Measurements from ENCODE around the gene PLEKHA4. TPM values are rescaled to one million over a fixed set of nuclear protein-coding genes. Genes with fewer than 3 reads are reported as not detected.

PLEKHA4 gene
- total and polyA plus RNA-seq, 10 of the 15 experiments (the other 5 are each of a cell fraction or from before 2014, with no cell fraction given) = 0.13 to 10.0 (median 6.4) TPM; not detected in 1

DNA sequence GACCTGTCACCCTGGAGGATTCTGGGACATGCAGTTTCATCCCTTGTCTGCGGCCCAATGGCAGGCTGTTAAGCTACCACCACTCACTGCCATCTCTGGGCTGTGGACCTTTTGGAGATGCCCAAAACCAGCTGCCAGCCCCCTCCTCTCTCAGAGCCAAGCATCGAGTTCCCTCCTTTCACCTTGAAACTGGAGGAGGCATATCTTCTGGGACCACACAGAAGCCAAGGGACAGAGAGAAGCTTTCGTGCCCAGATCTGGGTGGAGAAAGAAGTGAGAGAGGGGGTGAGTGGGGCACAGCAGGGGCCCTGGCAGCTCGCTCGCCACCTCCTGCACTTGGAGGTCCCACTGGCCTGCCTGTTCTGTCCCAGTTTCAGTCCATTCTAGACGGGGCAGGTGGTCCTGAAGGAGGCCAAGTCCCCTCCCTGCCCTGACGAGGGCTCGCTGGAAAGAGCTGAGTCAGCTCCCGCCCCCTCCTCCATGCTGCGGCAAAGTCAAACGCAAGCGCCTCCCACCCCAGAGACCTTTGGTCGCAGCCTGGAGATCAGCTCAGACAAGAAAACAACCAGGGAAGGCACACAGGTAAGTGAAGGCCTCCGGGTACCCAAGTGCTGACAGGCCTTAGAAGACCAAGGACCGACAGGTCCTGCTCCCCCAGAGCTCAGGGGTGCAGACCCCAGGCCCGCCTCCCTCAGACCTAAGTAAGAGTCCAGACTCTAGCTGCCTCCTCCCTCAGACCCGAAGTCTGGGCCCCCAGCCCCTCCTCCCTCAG, 61.4 kb downstream of the PLEKHA4 start (continued):
- TF ChIP-seq, protein P1, sequence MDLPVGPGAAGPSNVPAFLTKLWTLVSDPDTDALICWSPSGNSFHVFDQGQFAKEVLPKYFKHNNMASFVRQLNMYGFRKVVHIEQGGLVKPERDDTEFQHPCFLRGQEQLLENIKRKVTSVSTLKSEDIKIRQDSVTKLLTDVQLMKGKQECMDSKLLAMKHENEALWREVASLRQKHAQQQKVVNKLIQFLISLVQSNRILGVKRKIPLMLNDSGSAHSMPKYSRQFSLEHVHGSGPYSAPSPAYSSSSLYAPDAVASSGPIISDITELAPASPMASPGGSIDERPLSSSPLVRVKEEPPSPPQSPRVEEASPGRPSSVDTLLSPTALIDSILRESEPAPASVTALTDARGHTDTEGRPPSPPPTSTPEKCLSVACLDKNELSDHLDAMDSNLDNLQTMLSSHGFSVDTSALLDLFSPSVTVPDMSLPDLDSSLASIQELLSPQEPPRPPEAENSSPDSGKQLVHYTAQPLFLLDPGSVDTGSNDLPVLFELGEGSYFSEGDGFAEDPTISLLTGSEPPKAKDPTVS (IDR thresholded peaks at IDR 0.05; ENCODE audit: low read depth, low read length) = no peak
- TF ChIP-seq RCOR1 (conservative IDR thresholded peaks at IDR 0.05; ENCODE audit: low read depth, low read length) (no peak), SUZ12 (IDR thresholded peaks at IDR 0.05; ENCODE audit: unreplicated experiment) (no peak), NFIC (IDR thresholded peaks at IDR 0.05; ENCODE audit: low read depth, low read length) (no peak), NRF1 (conservative IDR thresholded peaks at IDR 0.05; ENCODE audit: low read depth, low read length) (no peak), SIN3A (IDR thresholded peaks at IDR 0.05; ENCODE audit: low read depth, low read length) (no peak)
- TF ChIP-seq, protein P2, sequence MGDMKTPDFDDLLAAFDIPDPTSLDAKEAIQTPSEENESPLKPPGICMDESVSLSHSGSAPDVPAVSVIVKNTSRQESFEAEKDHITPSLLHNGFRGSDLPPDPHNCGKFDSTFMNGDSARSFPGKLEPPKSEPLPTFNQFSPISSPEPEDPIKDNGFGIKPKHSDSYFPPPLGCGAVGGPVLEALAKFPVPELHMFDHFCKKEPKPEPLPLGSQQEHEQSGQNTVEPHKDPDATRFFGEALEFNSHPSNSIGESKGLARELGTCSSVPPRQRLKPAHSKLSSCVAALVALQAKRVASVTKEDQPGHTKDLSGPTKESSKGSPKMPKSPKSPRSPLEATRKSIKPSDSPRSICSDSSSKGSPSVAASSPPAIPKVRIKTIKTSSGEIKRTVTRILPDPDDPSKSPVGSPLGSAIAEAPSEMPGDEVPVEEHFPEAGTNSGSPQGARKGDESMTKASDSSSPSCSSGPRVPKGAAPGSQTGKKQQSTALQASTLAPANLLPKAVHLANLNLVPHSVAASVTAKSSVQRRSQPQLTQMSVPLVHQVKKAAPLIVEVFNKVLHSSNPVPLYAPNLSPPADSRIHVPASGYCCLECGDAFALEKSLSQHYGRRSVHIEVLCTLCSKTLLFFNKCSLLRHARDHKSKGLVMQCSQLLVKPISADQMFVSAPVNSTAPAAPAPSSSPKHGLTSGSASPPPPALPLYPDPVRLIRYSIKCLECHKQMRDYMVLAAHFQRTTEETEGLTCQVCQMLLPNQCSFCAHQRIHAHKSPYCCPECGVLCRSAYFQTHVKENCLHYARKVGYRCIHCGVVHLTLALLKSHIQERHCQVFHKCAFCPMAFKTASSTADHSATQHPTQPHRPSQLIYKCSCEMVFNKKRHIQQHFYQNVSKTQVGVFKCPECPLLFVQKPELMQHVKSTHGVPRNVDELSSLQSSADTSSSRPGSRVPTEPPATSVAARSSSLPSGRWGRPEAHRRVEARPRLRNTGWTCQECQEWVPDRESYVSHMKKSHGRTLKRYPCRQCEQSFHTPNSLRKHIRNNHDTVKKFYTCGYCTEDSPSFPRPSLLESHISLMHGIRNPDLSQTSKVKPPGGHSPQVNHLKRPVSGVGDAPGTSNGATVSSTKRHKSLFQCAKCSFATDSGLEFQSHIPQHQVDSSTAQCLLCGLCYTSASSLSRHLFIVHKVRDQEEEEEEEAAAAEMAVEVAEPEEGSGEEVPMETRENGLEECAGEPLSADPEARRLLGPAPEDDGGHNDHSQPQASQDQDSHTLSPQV (IDR thresholded peaks at IDR 0.05) = no peak
- TF ChIP-seq, protein P3, sequence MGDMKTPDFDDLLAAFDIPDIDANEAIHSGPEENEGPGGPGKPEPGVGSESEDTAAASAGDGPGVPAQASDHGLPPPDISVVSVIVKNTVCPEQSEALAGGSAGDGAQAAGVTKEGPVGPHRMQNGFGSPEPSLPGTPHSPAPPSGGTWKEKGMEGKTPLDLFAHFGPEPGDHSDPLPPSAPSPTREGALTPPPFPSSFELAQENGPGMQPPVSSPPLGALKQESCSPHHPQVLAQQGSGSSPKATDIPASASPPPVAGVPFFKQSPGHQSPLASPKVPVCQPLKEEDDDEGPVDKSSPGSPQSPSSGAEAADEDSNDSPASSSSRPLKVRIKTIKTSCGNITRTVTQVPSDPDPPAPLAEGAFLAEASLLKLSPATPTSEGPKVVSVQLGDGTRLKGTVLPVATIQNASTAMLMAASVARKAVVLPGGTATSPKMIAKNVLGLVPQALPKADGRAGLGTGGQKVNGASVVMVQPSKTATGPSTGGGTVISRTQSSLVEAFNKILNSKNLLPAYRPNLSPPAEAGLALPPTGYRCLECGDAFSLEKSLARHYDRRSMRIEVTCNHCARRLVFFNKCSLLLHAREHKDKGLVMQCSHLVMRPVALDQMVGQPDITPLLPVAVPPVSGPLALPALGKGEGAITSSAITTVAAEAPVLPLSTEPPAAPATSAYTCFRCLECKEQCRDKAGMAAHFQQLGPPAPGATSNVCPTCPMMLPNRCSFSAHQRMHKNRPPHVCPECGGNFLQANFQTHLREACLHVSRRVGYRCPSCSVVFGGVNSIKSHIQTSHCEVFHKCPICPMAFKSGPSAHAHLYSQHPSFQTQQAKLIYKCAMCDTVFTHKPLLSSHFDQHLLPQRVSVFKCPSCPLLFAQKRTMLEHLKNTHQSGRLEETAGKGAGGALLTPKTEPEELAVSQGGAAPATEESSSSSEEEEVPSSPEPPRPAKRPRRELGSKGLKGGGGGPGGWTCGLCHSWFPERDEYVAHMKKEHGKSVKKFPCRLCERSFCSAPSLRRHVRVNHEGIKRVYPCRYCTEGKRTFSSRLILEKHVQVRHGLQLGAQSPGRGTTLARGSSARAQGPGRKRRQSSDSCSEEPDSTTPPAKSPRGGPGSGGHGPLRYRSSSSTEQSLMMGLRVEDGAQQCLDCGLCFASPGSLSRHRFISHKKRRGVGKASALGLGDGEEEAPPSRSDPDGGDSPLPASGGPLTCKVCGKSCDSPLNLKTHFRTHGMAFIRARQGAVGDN (IDR thresholded peaks at IDR 0.05) = no peak
- TF ChIP-seq, protein P4, sequence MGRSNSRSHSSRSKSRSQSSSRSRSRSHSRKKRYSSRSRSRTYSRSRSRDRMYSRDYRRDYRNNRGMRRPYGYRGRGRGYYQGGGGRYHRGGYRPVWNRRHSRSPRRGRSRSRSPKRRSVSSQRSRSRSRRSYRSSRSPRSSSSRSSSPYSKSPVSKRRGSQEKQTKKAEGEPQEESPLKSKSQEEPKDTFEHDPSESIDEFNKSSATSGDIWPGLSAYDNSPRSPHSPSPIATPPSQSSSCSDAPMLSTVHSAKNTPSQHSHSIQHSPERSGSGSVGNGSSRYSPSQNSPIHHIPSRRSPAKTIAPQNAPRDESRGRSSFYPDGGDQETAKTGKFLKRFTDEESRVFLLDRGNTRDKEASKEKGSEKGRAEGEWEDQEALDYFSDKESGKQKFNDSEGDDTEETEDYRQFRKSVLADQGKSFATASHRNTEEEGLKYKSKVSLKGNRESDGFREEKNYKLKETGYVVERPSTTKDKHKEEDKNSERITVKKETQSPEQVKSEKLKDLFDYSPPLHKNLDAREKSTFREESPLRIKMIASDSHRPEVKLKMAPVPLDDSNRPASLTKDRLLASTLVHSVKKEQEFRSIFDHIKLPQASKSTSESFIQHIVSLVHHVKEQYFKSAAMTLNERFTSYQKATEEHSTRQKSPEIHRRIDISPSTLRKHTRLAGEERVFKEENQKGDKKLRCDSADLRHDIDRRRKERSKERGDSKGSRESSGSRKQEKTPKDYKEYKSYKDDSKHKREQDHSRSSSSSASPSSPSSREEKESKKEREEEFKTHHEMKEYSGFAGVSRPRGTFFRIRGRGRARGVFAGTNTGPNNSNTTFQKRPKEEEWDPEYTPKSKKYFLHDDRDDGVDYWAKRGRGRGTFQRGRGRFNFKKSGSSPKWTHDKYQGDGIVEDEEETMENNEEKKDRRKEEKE (IDR thresholded peaks at IDR 0.05) = no peak
- TF ChIP-seq, protein P5, sequence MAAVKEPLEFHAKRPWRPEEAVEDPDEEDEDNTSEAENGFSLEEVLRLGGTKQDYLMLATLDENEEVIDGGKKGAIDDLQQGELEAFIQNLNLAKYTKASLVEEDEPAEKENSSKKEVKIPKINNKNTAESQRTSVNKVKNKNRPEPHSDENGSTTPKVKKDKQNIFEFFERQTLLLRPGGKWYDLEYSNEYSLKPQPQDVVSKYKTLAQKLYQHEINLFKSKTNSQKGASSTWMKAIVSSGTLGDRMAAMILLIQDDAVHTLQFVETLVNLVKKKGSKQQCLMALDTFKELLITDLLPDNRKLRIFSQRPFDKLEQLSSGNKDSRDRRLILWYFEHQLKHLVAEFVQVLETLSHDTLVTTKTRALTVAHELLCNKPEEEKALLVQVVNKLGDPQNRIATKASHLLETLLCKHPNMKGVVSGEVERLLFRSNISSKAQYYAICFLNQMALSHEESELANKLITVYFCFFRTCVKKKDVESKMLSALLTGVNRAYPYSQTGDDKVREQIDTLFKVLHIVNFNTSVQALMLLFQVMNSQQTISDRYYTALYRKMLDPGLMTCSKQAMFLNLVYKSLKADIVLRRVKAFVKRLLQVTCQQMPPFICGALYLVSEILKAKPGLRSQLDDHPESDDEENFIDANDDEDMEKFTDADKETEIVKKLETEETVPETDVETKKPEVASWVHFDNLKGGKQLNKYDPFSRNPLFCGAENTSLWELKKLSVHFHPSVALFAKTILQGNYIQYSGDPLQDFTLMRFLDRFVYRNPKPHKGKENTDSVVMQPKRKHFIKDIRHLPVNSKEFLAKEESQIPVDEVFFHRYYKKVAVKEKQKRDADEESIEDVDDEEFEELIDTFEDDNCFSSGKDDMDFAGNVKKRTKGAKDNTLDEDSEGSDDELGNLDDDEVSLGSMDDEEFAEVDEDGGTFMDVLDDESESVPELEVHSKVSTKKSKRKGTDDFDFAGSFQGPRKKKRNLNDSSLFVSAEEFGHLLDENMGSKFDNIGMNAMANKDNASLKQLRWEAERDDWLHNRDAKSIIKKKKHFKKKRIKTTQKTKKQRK (IDR thresholded peaks at IDR 0.05; ENCODE audit: low read depth, low read length) = no peak
